SJSA1 (cell line): ENCODE data around the gene LRRC32. TPM values are rescaled to one million over a fixed set of nuclear protein-coding genes. Genes with fewer than 3 reads are reported as not detected.
"Not testable (repeated sequence)": the region's sequence is repeated elsewhere in the genome, so short reads cannot be mapped to it uniquely, and the experiment has no call there.

Experiments
- DNase-seq, 2 experiments: peaks; one replicate each; pipeline ENCODE4 v3.0.0-alpha.2; 2015 to 2020; ENCODE audit warnings: low spot score in 2 of 2, low read depth in 1 of 2
- H3K27ac ChIP-seq: fragments of 250-450 bp; sonication (Bioruptor Pico); 2 replicates; pipeline ENCODE4 v1.5.1; 2020; ENCODE audit warnings: mild to moderate bottlenecking, moderate library complexity
- H3K27me3 ChIP-seq: fragments of 250-450 bp; sonication (Bioruptor Pico); replicated peaks from 2 replicates; pipeline ENCODE4 v1.5.1; 2020; ENCODE audit warnings: mild to moderate bottlenecking, moderate library complexity
- H3K36me3 ChIP-seq: fragments of 250-450 bp; sonication (Bioruptor Pico); 2 replicates; pipeline ENCODE4 v1.5.1; 2020; ENCODE audit warnings: mild to moderate bottlenecking
- H3K4me1 ChIP-seq: fragments of 250-450 bp; sonication (Bioruptor Pico); replicated peaks from 2 replicates; pipeline ENCODE4 v1.6.1; 2021; ENCODE audit warnings: mild to moderate bottlenecking
- H3K4me3 ChIP-seq: fragments of 250-450 bp; sonication (Bioruptor Pico); 2 replicates; pipeline ENCODE4 v1.5.1; 2020; ENCODE audit warnings: mild to moderate bottlenecking
- H3K9me3 ChIP-seq: fragments of 250-450 bp; sonication (Bioruptor Pico); replicated peaks from 2 replicates; pipeline ENCODE4 v1.5.1; 2020; ENCODE audit warnings: mild to moderate bottlenecking
- total RNA-seq: library from RNA; depleted of rRNA; stranded (reverse); fragments of >200 nt; shearing (Covaris generic); gene quantifications from 2 replicates; pipeline ENCODE4 v1.2.3, GENCODE V29; 2014; rRNA removed

Gene LRRC32
- total RNA-seq, 1 experiment from 2014 or later = 7.8 TPM

- Histone ChIP-seq H3K4me3 (no peak overlapping the region), H3K27ac (no peak overlapping the region), H3K27me3 (no peaks in the 10 kb centered on the region), H3K36me3 (no peaks in the 10 kb centered on the region), H3K4me1 (peaks cover 22% of the 10 kb centered on the region), H3K9me3 (no peaks in the 10 kb centered on the region)
- DNase-seq = no peak
Observed at GRCh38 chr11:76613901-76614300, 56.6 kb downstream of the LRRC32 start.

- peaks cover 22% of the 10 kb centered on the region for H3K4me1 ChIP-seq
- DNase-seq = no peak
- H3K4me3 ChIP-seq = no peak overlapping the region
- no peaks in the 10 kb centered on the region for H3K36me3 ChIP-seq
- no peaks in the 10 kb centered on the region for H3K9me3 ChIP-seq
- no peak overlapping the region for H3K27ac ChIP-seq
- H3K27me3 ChIP-seq = no peaks in the 10 kb centered on the region
Observed at GRCh38 chr11:76612226-76612625, 58.3 kb downstream of the LRRC32 start.

GRCh38 chr11:76610871-76611475, 59.6 kb downstream of the LRRC32 start:
- Histone ChIP-seq H3K27me3 (no peaks in the 10 kb centered on the region), H3K27ac (no peak overlapping the region), H3K9me3 (no peaks in the 10 kb centered on the region), H3K4me3 (no peak overlapping the region), H3K4me1 (peaks cover 18% of the 10 kb centered on the region), H3K36me3 (no peaks in the 10 kb centered on the region)
- peak in 1 of 2 experiments; percentile 18 for DNase-seq

GRCh38 chr11:76610371-76610770, 60.2 kb downstream of the LRRC32 start:
- no peaks in the 10 kb centered on the region for H3K27me3 ChIP-seq
- H3K36me3 ChIP-seq = no peaks in the 10 kb centered on the region
- H3K27ac ChIP-seq = no peak overlapping the region
- H3K9me3 ChIP-seq = no peaks in the 10 kb centered on the region
- peaks cover 13% of the 10 kb centered on the region for H3K4me1 ChIP-seq
- H3K4me3 ChIP-seq = no peak overlapping the region
- DNase-seq = peak in 1 of 2 experiments; percentile 6

GRCh38 chr11:76609736-76610370, 60.7 kb downstream of the LRRC32 start:
- Histone ChIP-seq H3K36me3 (no peaks in the 10 kb centered on the region), H3K4me3 (no peak overlapping the region), H3K27ac (no peak overlapping the region; the same call in 1 of the 2 replicates), H3K4me1 (peaks cover 13% of the 10 kb centered on the region), H3K9me3 (no peaks in the 10 kb centered on the region), H3K27me3 (no peaks in the 10 kb centered on the region)
- peak; percentile 48 to 49 for DNase-seq

GRCh38 chr11:76608879-76609460, 61.6 kb downstream of the LRRC32 start:
- H3K27ac ChIP-seq = not testable (repeated sequence)

GRCh38 chr11:76608228-76608627, 62.3 kb downstream of the LRRC32 start:
- H3K9me3 ChIP-seq, H3K27me3 ChIP-seq, H3K36me3 ChIP-seq, H3K27ac ChIP-seq, H3K4me3 ChIP-seq: not testable (repeated sequence)
- peak in 1 of 2 experiments; percentile 6 for DNase-seq
- H3K4me1 ChIP-seq = peaks cover 13% of the 10 kb centered on the region

More at GRCh38 chr11:76608879-76609460, 61.6 kb downstream of the LRRC32 start:
- H3K4me3 ChIP-seq, H3K9me3 ChIP-seq, H3K27me3 ChIP-seq, H3K36me3 ChIP-seq: not testable (repeated sequence)
- DNase-seq = peak in 1 of 2 experiments; percentile 10
- peaks cover 13% of the 10 kb centered on the region for H3K4me1 ChIP-seq

Other genes starting within 250 kb of the LRRC32 start
- 8.8 and 21.7 TPM in 2 replicates for gene EMSY, start 225.7 kb downstream of the LRRC32 start, total RNA-seq
- gene TSKU, start 112.6 kb upstream of the LRRC32 start, total RNA-seq = 19.5 and 19.8 TPM in 2 replicates
- 13.2 and 13.9 TPM in 2 replicates for gene ACER3, start 190.2 kb upstream of the LRRC32 start, total RNA-seq